GM12878 (cell line): ENCODE results near the gene FOXRED2. TPM values are rescaled to one million over a fixed set of nuclear protein-coding genes. Genes with fewer than 3 reads are reported as not detected.
A peak's percentile ranks its signal among the peaks of the same experiment; 100 is the strongest.

Experiments
- ATF2 ChIP-seq: IDR thresholded peaks from 2 replicates; pipeline ENCODE4 v1.6.1; 2012; ENCODE audit warnings: low read length, inconsistent platforms
- BRCA1 ChIP-seq: IDR thresholded peaks from 2 replicates; pipeline ENCODE4 v1.6.1; 2011; ENCODE audit warnings: low read depth, low read length, improper control_type of control experiment
- CBFB ChIP-seq: IDR thresholded peaks from 2 replicates; pipeline ENCODE4 v1.6.1; 2016; ENCODE audit warnings: antibody characterized with exemption, low read depth
- CBX5 ChIP-seq: sonication (generic); IDR thresholded peaks from 2 replicates; pipeline ENCODE4 v1.6.1; 2016; ENCODE audit warnings: low read depth, moderate library complexity, mild to moderate bottlenecking, inconsistent platforms
- CHD2 ChIP-seq: IDR thresholded peaks from 2 replicates; pipeline ENCODE4 v1.6.1; 2011; ENCODE audit warnings: low read depth, low read length, improper control_type of control experiment, borderline replicate concordance
- ELK1 ChIP-seq: IDR thresholded peaks from 2 replicates; pipeline ENCODE4 v1.6.1; 2012; ENCODE audit warnings: low read depth, low read length, improper control_type of control experiment
- FOXM1 ChIP-seq: IDR thresholded peaks from 2 replicates; pipeline ENCODE4 v1.6.1; 2012; ENCODE audit warnings: low read depth, mild to moderate bottlenecking, inconsistent platforms, low read length, moderate library complexity
- HCFC1 ChIP-seq: fragments of 150-350 bp; IDR thresholded peaks from 2 replicates; pipeline ENCODE4 v1.6.1; 2014; ENCODE audit warnings: low read length
- IRF4 ChIP-seq: IDR thresholded peaks from 2 replicates; pipeline ENCODE4 v1.6.1; 2011; ENCODE audit warnings: low read depth, low read length
- MLLT1 ChIP-seq: fragments of 450-650 bp; IDR thresholded peaks from 2 replicates; pipeline ENCODE4 v1.6.1; 2016; ENCODE audit warnings: mild to moderate bottlenecking
- PRDM15 ChIP-seq: fragments of 450-650 bp; formaldehyde crosslinking; IDR thresholded peaks from 2 replicates; pipeline ENCODE4 v1.4.0; 2020; ENCODE audit warnings: mild to moderate bottlenecking, moderate library complexity
- SIN3A ChIP-seq: IDR thresholded peaks from 2 replicates; pipeline ENCODE4 v1.6.1; 2012; ENCODE audit warnings: low read depth, low read length, improper control_type of control experiment
- SIX5 ChIP-seq: IDR thresholded peaks from 2 replicates; pipeline ENCODE4 v1.6.1; 2011; ENCODE audit warnings: mild to moderate bottlenecking, low read depth, low read length, moderate library complexity; ENCODE audit not compliant: severe bottlenecking
- SMARCA5 ChIP-seq: fragments of 450-650 bp; IDR thresholded peaks from 2 replicates; pipeline ENCODE4 v1.6.1; 2017; ENCODE audit warnings: mild to moderate bottlenecking
- SUPT20H ChIP-seq: IDR thresholded peaks from 2 replicates; pipeline ENCODE4 v1.6.1; 2011; ENCODE audit warnings: low read depth, mild to moderate bottlenecking, low read length, moderate library complexity, borderline replicate concordance; ENCODE audit not compliant: control insufficient read depth
- TARDBP ChIP-seq: IDR thresholded peaks from 2 replicates; pipeline ENCODE4 v1.6.1; 2016; ENCODE audit warnings: borderline replicate concordance
- ZNF384 ChIP-seq: IDR thresholded peaks from 2 replicates; pipeline ENCODE4 v1.6.1; 2012; ENCODE audit warnings: low read depth, mild to moderate bottlenecking, low read length, improper control_type of control experiment, borderline replicate concordance
- ZZZ3 ChIP-seq: IDR thresholded peaks from 2 replicates; pipeline ENCODE4 v1.6.1; 2011; ENCODE audit warnings: low read depth; ENCODE audit not compliant: control insufficient read depth, insufficient read length
- polyA plus RNA-seq, 11 experiments: library from polyadenylated mRNA; depleted of rRNA in 4 of 11; unstranded in 6 of 11; stranded (reverse) in 5 of 11; fragments of >200 nt; fragmentation: Nextera tagmentation in 4 of 11; fragmentation: Illumina TruSeq in 1 of 11; extraction: Ambion mirVana in 4 of 11; extraction: Trizol in 1 of 11; gene quantifications; 1 replicate in 1 of 11; 2 replicates in 10 of 11; pipeline versions ENCODE4 v1.2.1 to v1.2.3, GENCODE V29; 2011 to 2016; ENCODE audit warnings: inconsistent platforms in 2 of 11, missing spikeins in 2 of 11, low read depth in 1 of 11
- total RNA-seq, 4 experiments: library from RNA; depleted of rRNA in 3 of 4; stranded (reverse); fragments of >200 nt in 3 of 4; fragmentation: Illumina TruSeq in 1 of 4; extraction: Trizol in 1 of 4; gene quantifications; 2 replicates each; pipeline versions ENCODE4 v1.2.1 to v1.2.3, GENCODE V29; 2013 to 2021
- TF ChIP-seq, protein P1 (sequence below): IDR thresholded peaks from 2 replicates; pipeline ENCODE4 v1.6.1; 2012; ENCODE audit warnings: low read depth, low read length, improper control_type of control experiment

The FOXRED2 gene
- total and polyA plus RNA-seq, 10 of the 15 experiments (the other 5 are each of a cell fraction or from before 2014, with no cell fraction given) = 1.8 to 28.8 (median 7.6) TPM

GRCh38 chr22:36493690-36494110 lies 13.1 kb downstream of the FOXRED2 start (continued):
- TF ChIP-seq PRDM15 (CRISPR knock-in tag) (no peak), BRCA1 (no peak), CHD2 (no peak), IRF4 (peak; percentile 72; the same call in 1 of the 2 replicates), ATF2 (no peak), SIN3A (no peak), SUPT20H (no peak), HCFC1 (no peak), CBX5 (no peak), ZNF384 (no peak), SIX5 (no peak), ELK1 (no peak), FOXM1 (no peak), MLLT1 (peak; percentile 48; the same call in 1 of the 2 replicates), TARDBP (no peak), ZZZ3 (no peak), SMARCA5 (no peak; the same call in 1 of the 2 replicates), CBFB (peak; percentile 49; the same call in 1 of the 2 replicates)
- TF ChIP-seq, protein P1, sequence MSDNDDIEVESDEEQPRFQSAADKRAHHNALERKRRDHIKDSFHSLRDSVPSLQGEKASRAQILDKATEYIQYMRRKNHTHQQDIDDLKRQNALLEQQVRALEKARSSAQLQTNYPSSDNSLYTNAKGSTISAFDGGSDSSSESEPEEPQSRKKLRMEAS = peak; percentile 18; the same call in 1 of the 2 replicates
